DND-41 (cell line): Measurements from ENCODE around the gene LHX3.

Experiments used
- CTCF ChIP-seq: IDR thresholded peaks from 2 replicates; pipeline ENCODE4 v1.5.1; 2012; ENCODE audit warnings: borderline replicate concordance, low read length, moderate library complexity, mild to moderate bottlenecking; ENCODE audit not compliant: poor library complexity, severe bottlenecking; ENCODE audit errors: extremely low read depth
- EZH2 ChIP-seq: IDR thresholded peaks from 3 replicates; pipeline ENCODE4 v1.6.1; 2012; ENCODE audit warnings: borderline replicate concordance, low read depth, mild to moderate bottlenecking, moderate library complexity, low read length, inconsistent platforms; ENCODE audit not compliant: severe bottlenecking

GRCh38 chr9:136182420-136182787, 22.5 kb downstream of the LHX3 start:
- no peak for TF ChIP-seq EZH2
- no peak for TF ChIP-seq CTCF
